Activated naive CD4-positive, alpha-beta T cell treated with anti-CD3 and anti-CD28 coated beads, Interleukin-2, amount 50 U/mL, for 16 hours (primary cell): ENCODE measurements around the gene COQ3.
"Not testable (repeated sequence)": the region's sequence is repeated elsewhere in the genome, so short reads cannot be mapped to it uniquely, and the experiment has no call there.

ENCODE experiments used
- DNase-seq: peaks from one replicate; pipeline ENCODE4 v3.0.0-alpha.2; 2020

COQ3 gene

DNA sequence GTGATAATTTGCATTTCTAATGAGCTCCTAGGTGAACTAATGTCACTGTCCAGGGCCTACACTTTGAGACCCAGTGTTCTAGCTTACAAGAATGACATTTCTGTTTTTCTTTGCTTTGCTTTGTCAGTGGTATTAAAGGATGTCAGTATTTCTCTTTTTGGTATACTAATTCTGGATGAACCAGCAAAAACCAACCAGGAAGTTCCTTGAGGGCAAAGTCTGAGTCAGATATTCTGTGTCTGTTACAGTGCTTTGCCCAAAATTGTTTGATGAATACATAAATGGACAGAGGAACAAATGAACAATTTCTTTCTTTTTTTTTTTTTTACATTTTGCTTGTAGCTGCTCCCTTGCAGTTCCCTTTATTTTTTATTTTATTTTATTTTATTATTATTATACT lies 15.4 kb downstream of the COQ3 start:
- no peak for DNase-seq

DNA sequence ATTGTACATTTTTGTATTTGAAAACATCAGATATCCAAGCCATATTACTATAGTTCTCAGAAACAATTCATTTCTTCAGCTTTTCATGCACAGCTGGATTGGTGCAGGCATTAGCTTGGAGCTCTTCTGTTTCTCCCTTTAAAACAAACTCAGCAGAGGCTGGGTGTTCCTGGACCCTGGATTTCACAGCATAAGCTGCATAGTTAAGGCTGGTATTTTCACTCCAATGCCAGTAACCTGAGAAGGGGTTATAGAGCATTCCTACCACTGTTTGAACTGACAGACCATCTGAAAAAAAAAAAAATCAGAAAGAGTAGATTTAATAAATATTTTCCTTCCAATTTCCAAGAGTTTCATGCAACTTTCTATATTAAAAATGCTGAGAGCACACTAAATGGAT lies 24.5 kb downstream of the COQ3 start:
- no peak for DNase-seq

DNA sequence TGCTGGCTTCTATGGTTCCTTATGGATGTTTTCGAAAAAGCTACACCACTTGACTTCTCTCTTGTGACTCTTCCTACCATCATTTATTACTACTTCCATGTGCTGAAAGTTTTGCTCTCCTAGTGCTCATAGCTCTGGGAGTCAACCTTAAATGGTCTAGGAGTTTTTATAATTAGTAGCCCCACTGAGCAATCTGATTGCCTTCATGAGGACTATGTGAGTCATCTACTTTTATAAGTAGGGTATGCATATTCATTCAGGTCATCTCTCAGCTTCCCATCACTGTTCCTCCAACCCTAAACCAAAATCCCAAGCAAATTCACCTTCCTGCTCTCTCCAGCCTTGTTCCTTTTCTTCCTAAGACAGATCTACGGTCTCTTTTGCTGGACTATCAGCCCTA lies 27.1 kb downstream of the COQ3 start:
- no peak for DNase-seq

DNA sequence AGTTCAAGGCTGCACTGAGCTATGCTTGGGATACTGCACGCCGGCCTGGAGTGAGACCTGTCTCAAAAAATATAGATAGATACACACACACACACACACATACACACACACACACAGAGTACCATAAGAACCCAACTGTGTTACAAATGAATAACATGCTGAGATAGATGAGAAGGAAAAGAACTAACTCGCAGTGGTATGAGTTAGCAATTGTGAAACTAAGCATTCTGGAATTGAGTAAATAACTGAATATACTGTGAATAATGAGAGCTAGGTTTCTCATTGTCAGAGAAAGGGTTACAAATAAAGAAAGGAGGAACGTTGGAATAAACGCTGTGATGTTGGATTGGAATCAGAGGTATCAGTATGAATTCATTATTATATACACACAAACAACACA lies 30.0 kb downstream of the COQ3 start:
- DNase-seq = no peak

DNA sequence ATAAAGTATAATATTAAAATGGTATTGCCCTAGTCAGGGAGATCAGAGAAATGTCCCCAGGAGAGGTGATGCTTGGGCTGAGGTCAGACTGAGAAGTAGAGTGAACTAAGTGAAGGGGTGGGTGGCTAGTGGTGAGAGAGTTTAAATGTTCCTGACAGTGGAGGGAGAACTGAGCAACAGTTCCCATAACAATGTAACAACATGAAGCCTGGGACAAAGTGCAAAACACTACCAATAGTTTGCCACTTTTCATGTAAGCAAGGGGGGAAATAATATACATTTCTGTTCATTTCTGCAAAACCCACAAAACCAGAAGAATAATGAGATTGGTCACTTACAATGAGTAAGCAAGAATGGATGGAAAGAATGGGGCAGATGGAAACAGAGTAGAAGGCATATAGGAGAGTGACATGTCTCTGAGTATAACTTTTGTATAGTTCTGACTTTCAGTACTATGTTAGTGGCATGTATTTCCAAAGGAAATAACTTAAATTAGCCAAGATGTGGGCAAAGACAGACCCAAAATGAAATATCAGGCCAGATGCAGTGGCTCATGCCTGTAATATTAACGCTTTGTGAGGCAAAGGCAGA lies 31.2 kb downstream of the COQ3 start:
- no peak for DNase-seq

DNA sequence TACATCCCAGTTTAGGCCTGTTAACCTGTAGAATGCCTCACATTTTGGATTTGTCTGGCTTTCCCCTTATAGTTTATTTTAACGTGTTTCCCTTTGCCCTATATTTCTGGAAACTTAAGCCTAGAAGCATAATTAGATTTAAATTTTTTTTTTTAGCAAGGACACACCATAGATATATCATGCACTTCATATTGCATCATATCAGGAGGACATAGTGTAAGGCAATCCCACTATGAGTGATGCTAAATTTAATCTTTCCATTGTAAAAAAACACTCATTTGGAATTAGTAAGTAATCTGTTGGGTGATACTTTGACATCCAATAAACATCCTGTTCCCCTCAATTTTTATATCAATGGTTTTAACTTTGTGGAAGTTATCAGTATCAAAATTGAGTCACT lies 34.2 kb downstream of the COQ3 start:
- DNase-seq = no peak

DNA sequence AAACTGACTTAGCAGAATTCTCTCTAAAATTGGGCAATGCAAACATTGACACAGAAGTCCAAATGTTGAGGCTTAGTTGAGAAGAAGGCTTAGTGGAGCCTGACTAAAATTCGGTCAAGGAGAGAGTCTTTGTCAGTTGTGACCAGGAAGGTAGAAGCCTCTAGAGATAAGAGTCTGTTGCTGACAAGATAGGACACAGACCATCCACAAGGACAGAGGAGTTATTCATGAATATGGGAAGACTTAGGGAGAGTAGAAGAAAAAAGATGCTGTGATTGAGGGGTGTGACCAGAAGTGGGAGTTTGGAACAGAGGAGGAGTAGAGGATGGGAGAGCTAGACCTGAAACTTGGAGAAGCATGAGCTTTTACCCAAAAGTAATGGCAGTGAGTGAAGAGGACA lies 37.4 kb downstream of the COQ3 start:
- DNase-seq = no peak

DNA sequence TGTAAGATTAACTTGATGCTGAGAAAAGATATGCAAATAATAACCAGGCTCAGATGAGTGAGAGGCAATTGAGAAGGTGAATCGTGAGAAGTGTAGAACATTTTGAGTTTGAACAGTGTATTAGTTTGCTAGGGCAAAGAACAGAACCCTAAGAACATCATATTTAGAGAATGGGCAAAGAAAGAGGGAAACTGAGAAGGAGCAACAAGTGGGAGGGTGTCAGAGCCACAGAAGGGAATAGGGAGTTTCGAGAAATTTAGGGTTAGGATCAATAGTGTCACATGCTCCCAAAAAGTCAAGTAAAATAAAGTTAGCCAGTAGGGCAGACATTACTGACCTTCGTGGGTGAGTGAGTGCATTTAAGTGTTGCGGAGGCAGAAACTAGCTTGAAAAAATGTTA lies 39.0 kb downstream of the COQ3 start:
- no peak for DNase-seq

DNA sequence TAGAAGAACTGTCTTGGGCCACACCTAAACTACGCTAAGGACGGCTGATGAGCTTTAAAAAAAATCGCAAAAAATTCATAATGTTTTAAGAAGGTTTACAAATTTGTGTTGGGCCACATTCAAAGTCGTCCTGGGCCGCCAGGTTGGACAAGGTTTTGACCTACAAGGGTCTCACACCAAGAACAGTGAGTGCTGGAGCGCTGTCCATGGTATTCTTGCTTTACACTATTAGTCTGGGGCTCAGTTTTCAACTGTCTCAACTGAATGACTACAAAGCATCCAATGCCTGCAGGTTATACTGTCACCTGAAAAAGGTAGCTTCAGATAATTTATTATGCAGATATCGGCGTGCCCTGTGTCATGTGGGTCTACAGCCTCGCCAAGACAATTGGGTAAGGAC lies 40.9 kb downstream of the COQ3 start:
- no peak for DNase-seq

DNA sequence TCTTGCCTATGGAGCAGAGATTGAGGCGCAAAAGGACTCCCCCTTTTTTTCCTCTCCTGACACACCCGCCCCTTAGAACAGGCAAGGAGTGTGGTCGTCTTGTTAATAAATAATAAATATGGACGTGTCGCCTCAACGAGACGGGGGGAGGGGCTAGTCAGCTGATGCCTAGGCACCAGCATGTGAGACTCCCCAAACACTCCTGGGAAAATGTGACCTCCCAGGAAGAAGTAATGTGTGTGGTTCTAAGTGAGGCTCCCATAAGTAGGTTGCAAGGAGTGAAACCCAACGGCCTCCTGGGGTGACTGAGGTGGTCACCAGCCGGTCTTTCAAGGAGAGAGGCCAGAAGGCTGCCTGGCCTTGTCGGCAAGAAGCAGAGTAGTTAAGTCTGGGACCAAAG lies 43.4 kb downstream of the COQ3 start:
- DNase-seq = no peak

DNA sequence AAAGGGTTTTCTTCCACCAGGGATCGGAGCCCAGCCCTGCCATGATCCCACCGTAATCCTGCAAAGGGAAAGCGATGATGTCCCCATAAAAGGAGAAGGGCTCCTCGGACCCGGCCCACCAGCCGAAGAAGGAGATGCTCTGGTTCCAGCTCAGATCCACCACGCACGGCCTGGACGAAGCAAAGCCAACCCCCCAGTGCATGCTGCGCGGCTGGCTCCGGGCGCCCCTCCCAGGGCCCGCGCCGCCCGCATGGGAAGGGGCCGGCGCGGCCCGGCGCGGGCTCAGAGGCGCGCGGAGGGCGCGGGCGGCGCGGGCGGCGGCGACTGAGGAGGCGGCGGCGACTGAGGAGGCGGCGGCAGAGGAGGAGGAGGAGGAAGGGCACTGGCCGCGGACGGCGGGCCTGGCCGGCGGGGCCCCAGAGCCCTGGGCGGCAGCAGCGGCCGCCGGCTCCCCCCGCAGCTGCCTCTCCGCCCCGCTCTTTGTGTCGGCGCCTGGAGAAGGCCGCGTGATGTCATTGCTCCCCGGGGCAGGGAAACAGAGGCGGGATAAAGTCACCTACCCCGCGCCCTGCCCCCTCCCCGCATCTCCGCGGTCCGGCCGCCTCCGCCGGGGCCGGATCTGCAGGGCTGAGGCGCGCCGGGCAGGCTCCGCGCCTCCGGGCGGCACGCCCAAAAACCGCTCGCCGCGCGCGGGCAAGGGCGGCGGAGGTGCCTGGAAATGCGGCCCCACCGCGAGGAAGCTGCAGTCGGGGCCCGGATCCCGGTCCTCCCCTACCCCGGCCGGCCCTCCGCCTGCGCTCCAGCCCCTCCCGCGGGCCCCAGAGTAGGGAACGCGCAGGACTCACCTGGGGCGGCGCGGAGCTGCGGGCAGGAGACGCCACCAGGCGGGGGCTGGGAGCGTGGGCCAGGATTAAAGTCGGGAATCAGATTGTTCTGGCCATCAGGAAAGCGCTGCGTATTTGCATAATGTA lies 44.5 kb downstream of the COQ3 start, which contains the start of gene FAXC:
TSS of gene FAXC (minus strand) at position 504 of the 971 bp plus-strand sequence. CDS start at position 202, 302 bp downstream.
- no peak for DNase-seq

DNA sequence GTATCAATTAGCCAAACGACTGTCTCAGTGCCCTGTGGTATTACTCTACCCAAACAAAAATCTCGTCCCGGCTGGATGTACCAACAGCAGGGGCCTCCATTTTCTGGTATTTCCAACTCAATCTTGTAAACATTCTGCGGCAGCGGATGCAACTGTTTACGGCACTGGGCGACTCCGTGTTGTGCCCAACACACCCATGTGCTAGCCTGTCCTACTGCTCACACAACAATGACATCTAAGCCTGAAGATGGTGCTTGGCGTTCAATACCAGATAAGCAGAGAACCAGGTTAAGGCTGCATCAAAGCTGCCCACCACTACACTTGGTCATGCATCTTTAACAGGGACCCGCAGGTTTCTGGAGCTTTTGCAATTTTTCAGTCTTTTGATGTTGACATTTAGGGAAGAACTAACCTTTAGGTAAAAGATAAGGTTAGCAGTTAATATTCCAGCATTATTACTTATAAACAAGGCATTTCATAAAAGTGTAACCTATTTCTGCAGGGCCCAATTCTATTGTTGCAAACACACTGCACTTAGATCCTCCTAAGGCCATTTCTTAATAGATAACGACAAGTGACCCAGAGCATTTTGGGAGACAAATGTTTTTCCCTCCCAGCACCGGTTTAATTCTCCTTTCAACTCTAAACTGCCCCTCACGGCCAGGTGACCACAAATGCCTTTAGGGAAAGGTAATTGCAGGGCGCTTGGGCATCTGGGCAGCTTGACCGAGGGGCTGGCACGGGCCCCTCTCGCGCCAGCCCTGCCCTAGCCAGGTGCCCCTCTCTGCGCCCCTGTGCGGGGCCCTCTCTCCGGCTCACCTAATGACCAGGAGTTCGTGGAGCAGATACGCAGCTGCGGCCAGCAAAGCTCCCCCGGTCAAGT lies 45.5 kb downstream of the COQ3 start:
- no peak for DNase-seq

DNA sequence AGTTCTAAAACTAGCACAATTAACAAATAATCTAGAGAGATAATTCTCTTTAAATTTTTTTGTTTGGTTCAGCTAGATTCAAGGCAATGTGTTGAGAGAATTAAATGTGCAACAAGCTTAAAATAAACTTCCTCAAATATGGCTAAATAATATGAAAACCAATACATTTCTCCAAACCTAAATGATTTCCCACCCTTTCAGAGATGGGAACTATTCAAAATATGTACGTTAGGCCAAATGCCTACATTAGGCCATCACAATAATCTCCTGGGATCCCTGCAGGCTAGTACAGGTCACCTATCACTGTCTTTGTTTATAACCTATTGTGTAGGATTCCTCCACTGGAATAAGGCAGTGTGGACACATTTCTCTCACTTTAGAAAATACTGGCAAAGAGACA lies 46.2 kb downstream of the COQ3 start:
- no peak for DNase-seq

DNA sequence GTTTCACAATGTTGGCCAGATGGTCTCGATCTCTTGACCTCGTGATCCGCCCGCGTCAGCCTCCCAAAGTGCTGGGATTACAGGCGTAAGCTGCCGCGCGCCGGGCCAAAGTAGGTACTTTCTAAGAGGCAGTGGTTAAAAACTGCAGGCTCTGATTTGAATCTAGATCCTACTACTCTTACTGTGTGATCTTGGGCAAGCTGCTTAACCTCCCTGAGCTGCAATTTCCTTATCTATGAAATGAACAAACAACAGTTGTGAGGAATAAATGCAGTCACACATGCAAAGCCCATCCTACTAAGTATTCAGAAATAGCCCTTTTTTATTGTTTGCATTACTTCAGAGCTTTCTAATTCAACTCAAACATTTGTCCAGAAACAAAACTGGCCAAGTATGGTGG lies 47.4 kb downstream of the COQ3 start:
- no peak for DNase-seq

DNA sequence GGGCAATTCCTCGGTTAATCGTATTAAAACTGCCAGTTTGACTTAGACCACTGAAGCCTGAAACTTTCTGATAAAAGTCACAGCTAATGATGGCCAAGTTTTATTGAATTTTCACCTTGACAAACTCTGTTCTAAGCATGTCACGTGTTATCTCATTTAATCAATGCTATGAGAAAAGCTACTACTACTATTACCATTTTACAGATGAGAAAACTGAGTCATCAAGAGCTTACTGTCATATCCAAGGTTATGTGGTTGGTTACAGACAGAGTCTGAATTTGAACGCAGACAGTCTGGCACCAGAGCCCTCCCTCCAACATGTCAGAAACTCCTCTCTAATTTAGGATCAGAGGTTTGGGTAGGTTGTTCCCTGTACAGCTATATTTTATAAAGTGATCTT lies 48.8 kb downstream of the COQ3 start:
- no peak for DNase-seq

DNA sequence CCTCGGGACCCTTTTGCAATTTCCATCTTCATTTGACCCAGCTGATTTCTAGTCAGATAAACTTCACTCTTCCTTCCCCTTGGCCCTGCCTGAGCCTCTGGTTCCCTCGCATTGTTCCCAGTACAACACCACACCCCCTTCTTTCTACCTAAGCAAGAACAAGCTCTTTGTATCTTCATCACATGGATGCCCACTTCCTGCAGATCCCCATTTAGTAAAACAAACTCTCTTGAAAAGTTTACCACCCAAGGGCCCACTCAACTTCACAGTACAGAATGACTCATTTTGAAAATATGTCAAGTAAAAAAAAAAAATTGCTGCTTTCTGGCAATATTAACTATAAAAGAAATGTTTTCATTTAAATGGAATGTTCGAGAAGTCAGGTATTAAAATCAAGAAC lies 49.7 kb downstream of the COQ3 start:
- DNase-seq = no peak

DNA sequence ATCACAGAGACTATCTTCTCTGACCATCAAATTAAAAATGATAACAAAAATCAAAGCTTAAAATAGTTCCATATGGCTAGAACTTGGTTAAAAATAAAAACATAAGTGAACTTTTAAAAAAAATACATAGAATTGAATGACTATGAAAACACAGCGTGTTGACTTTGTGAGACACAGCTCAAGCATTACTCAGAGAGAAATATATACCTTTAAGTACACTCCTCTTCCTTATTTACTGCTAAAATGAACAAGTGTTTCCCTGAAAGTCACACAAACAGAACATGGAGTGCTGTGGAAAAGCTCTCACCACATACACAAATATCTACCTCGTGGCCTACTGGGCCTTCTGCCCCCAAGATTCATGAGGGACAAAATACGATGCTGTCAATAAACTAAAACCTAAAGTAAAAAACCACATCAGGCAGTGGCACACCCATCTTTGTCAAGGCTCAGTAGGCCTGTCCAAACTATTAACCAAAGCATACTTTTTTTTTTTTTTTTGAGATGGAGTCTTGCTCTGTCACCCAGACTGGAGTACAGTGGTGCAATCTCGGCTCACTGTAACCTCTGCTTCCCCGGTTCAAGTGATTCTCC lies 52.0 kb downstream of the COQ3 start:
- no peak for DNase-seq

DNA sequence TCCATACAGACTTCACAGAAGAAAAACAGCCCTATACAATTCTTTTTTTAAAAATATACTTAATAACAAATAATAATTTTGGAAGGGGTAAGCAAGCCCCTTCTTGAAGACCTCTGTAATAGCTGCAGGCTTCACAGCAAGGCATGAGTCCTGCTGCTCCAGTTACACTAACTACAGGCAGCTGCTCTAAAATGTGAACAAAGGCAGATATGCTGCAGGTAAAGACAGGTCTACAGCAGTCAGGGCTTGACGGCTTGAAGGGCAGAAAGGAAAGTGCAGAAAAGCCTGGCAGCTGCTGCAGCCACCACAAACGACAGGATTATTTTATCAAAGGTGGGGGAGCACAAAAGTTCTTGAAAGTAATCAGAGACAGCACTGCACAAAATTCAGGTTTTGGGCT lies 55.8 kb downstream of the COQ3 start:
- no peak for DNase-seq

DNA sequence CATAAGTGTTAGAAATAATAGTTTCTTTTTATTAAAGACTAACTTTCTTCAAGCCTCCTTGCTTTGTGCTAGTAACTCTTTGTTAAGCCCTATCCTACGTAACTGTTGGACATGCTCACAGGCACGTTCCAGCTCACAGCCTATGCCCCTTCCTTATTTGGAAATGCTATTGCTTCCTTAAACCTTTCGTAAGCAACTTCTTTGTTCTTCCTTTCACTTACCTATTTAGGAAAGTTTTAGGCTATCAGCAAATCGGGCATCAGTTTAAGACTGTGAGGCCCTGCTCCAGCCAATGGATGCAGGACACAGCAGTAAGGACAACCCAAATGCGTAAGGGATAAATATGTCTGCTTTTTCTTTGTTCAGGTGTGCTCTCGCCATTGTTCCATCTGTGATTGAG lies 58.7 kb downstream of the COQ3 start:
- DNase-seq = not testable (repeated sequence)

DNA sequence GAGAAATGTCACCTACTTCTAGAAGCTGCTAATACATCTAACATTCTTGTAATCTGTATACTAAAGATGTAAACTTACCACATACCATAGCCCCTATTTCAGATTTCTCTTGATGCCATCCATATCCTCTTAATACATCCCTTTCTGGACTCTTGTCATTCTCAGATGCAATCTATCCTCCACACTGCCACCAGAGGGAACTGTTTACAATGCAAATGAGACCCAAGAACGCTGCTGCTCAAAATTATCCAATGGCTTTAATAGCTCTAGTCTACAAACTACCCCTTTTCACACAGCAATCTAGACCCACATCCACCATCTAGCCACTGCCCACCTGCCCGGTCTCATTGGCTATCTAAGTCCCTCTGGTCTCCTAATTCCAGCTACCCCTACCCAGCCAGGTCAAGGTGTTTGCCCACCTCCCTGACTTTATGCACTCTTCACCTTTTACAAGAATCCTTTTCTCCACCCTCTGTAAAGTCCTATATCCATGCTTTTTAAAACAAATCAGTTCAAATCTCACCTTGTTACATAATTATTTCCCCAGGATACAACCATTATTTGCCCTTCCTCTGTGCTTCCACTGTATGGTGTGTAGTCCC lies 59.4 kb downstream of the COQ3 start:
- no peak for DNase-seq

DNA sequence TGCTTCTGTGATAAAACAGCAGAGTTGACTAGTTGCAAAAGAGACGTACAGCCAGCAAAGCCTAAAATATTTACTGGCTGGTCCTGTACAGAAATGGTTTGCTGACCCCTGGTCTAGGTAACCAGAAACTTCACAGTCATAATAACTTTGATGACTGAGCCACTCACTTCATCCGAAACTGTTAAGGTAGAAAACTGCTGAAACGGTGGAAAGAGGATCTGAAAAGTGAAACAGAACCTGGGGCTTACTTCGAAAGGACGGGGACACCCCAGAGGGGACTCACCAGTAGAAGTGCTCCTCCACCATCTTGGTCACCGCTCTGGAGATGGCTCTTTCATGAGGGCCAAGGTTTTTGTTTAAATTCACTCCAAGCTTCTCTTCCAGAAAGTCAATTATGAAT lies 60.9 kb downstream of the COQ3 start:
- no peak for DNase-seq

DNA sequence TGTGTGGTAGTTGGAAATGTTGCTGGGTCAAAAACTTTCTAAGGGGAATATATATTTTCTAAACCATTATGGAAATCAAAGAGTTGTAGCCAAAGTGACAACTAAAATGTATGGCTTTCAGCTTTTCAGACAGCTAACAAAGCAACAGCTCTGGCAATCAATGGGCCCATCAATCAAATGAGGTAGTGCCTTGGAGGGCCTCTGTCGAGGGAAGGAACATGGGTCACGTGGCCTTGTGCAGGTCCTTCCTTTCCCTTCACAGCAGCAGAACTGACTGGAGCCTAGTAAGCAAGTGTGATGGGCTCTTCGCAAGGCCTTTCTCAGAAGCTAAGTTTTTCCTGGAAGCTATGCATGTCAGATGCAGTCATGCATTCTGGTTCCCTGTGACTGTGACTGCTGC lies 62.5 kb downstream of the COQ3 start:
- DNase-seq = no peak

DNA sequence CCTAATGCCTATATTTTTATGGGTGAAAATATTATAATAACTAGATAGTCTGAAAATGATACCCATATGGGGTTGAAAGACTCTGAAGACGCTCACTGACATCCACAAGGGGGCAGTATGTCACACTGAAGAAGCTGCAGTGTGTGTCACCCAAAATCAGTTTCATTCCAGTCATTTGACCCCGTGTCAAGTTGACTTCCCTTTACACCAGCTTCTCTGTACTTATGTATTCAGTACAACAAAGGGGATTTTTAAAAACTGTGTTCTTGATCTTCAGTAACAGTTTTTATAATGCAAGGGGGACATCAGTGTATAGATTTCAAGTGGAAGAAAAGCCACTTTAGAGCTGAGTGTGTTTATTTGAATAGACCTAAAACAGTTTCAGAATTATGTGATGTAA lies 63.8 kb downstream of the COQ3 start:
- peak; percentile 58 for DNase-seq
